Endothelial cell of umbilical vein (primary cell): ENCODE results near the gene PARN. TPM values are rescaled to one million over a fixed set of nuclear protein-coding genes. Genes with fewer than 3 reads are reported as not detected.

ENCODE experiments used
- BruUV-seq: library from RNA; stranded (reverse); fragments of 400-500 nt; replicated peaks from 2 replicates; lab custom pipeline; 2021; lab: Mats Ljungman, UMichigan
- CTCF ChIA-PET: fragments of 300-600, 350-600 bp; sonication (Branson Sonifier 250); formaldehyde crosslinking; loops from one replicate; lab custom pipeline; 2021; ENCODE audit warnings: antibody characterized with exemption, inconsistent platforms; lab: Charles Lee
- POLR2A ChIA-PET: fragments of 300-600, 350-600 bp; sonication (Branson Sonifier 250); formaldehyde crosslinking; loops from one replicate; lab custom pipeline; 2021; ENCODE audit warnings: antibody characterized with exemption, inconsistent platforms; lab: Charles Lee
- DNase-seq: peaks from one replicate; pipeline ENCODE4 v3.0.0-alpha.2; 2011; ENCODE audit warnings: low read depth, low spot score
- FAIRE-seq: peaks from 2 replicates; lab custom pipeline; 2011; peaks lifted over from hg19 to GRCh38; lab: Jason Lieb, UNC
- H2AFZ ChIP-seq: 2 replicates; pipeline ENCODE4 v1.6.0; 2012; ENCODE audit warnings: low read depth, low read length, control low read depth, inconsistent platforms
- H3K27ac ChIP-seq: 2 replicates; pipeline ENCODE4 v1.5.1; 2011; ENCODE audit warnings: low read depth, mild to moderate bottlenecking, control low read depth, low read length, moderate library complexity; ENCODE audit not compliant: insufficient read depth
- H3K27me3 ChIP-seq, 2 experiments: 2 replicates each; pipeline versions ENCODE4 v1.6.0 to v1.6.1; 2011; ENCODE audit warnings: low read length in 2 of 2, mixed read lengths in 1 of 2; ENCODE audit not compliant: control insufficient read depth in 2 of 2, insufficient read depth in 2 of 2
- H3K36me3 ChIP-seq, 2 experiments: 2 replicates in 1 of 2; 3 replicates in 1 of 2; pipeline ENCODE4 v1.5.1; 2011; ENCODE audit warnings: low read length in 2 of 2, mild to moderate bottlenecking in 1 of 2, moderate library complexity in 1 of 2; ENCODE audit not compliant: control insufficient read depth in 2 of 2, insufficient read depth in 2 of 2; ENCODE audit errors: extremely low read depth in 1 of 2
- H3K4me1 ChIP-seq: 3 replicates; pipeline ENCODE4 v1.5.1; 2011; ENCODE audit warnings: mild to moderate bottlenecking, low read length; ENCODE audit not compliant: control insufficient read depth, insufficient read depth; ENCODE audit errors: extremely low read depth
- H3K4me2 ChIP-seq: 2 replicates; pipeline ENCODE4 v1.6.1; 2011; ENCODE audit warnings: low read length, control low read depth, mixed read lengths; ENCODE audit not compliant: insufficient read depth
- H3K4me3 ChIP-seq, 3 experiments: fragments of 200-600 bp in 1 of 3; sonication (generic), shearing (Covaris generic) in 1 of 3; replicated peaks in 1 of 3; 2 replicates each; pipeline ENCODE4 v1.5.1; 2011 to 2016; ENCODE audit warnings: control low read depth in 3 of 3, low read length in 3 of 3, mild to moderate bottlenecking in 2 of 3, inconsistent platforms in 1 of 3, low read depth in 1 of 3, moderate library complexity in 1 of 3; ENCODE audit not compliant: insufficient read depth in 1 of 3
- H3K79me2 ChIP-seq: 2 replicates; pipeline ENCODE4 v1.6.0; 2012; ENCODE audit warnings: low read length, inconsistent platforms; ENCODE audit not compliant: control insufficient read depth, insufficient read depth
- H3K9ac ChIP-seq: replicated peaks from 2 replicates; pipeline ENCODE3; 2011; ENCODE audit warnings: low read length, control low read depth; ENCODE audit not compliant: insufficient read depth; ENCODE audit errors: extremely low read depth
- H3K9me1 ChIP-seq: replicated peaks from 3 replicates; pipeline ENCODE4 v1.6.0; 2011; ENCODE audit warnings: mild to moderate bottlenecking, low read length; ENCODE audit not compliant: control insufficient read depth, insufficient read depth; ENCODE audit errors: extremely low read depth
- H3K9me3 ChIP-seq: replicated peaks from 2 replicates; pipeline ENCODE4 v1.5.1; 2012; ENCODE audit warnings: low read length, inconsistent platforms; ENCODE audit not compliant: control insufficient read depth, insufficient read depth
- H4K20me1 ChIP-seq: replicated peaks from 2 replicates; pipeline ENCODE3; 2011; ENCODE audit warnings: mild to moderate bottlenecking, low read length; ENCODE audit not compliant: control insufficient read depth, insufficient read depth; ENCODE audit errors: extremely low read depth
- CTCF ChIP-seq, 2 donors: IDR thresholded peaks; 1 replicate in 1 of 2; 2 replicates in 1 of 2; pipeline ENCODE4 v1.5.1; 2011; ENCODE audit warnings: low read length in 2 of 2, mild to moderate bottlenecking in 2 of 2, moderate library complexity in 2 of 2, control low read depth in 1 of 2, inconsistent platforms in 1 of 2, low read depth in 1 of 2; ENCODE audit not compliant: insufficient read depth in 1 of 2; ENCODE audit errors: extremely low read depth in 1 of 2
- EZH2 ChIP-seq: IDR thresholded peaks from 2 replicates; pipeline ENCODE4 v1.6.1; 2012; ENCODE audit warnings: borderline replicate concordance, low read depth, mild to moderate bottlenecking, moderate library complexity, low read length, inconsistent platforms; ENCODE audit not compliant: severe bottlenecking
- FOS ChIP-seq: IDR thresholded peaks from 2 replicates; pipeline ENCODE4 v1.6.1; 2011; ENCODE audit warnings: mild to moderate bottlenecking, low read length, moderate library complexity, borderline replicate concordance; ENCODE audit not compliant: insufficient read depth
- GATA2 ChIP-seq: IDR thresholded peaks from 2 replicates; pipeline ENCODE4 v1.7.0; 2011; ENCODE audit warnings: low read depth, mild to moderate bottlenecking, moderate library complexity, mixed read lengths, low read length; ENCODE audit not compliant: insufficient read length, insufficient read depth
- JUN ChIP-seq: IDR thresholded peaks from 2 replicates; pipeline ENCODE4 v1.6.1; 2011; ENCODE audit warnings: borderline replicate concordance, low read depth; ENCODE audit not compliant: insufficient read length, insufficient read depth
- MAX ChIP-seq: IDR thresholded peaks from 2 replicates; pipeline ENCODE4 v1.6.1; 2011; ENCODE audit not compliant: insufficient read depth, insufficient read length
- MYC ChIP-seq: IDR thresholded peaks from one replicate; pipeline ENCODE4 v1.6.1; 2011; ENCODE audit warnings: mild to moderate bottlenecking, low read depth, low read length
- POLR2A ChIP-seq: IDR thresholded peaks from 2 replicates; pipeline ENCODE4 v1.6.1; 2012; ENCODE audit warnings: low read depth, mild to moderate bottlenecking, control low read depth, low read length
- POLR2AphosphoS5 ChIP-seq: IDR thresholded peaks from 2 replicates; pipeline ENCODE4 v1.6.1; 2012; ENCODE audit warnings: low read depth, mild to moderate bottlenecking, control low read depth, low read length, moderate library complexity; ENCODE audit not compliant: insufficient read depth
- dilution Hi-C: fragments of 300-500 bp; cut with MboI; formaldehyde crosslinking; loops from one replicate; pipeline ENCODE4 v1.15.0; 2019; ENCODE audit warnings: low sequenced_read_pairs; ENCODE audit not compliant: extremely low pct_ligation_motif_present
- intact Hi-C: fragments of 100-400 bp; cut with micrococcal nuclease; formaldehyde crosslinking; loops from one replicate; pipeline ENCODE4 v1.10.0; 2022
- polyA plus RNA-seq, 4 experiments: library from polyadenylated mRNA; depleted of rRNA in 3 of 4; stranded (reverse) in 3 of 4; unstranded in 1 of 4; fragments of >200 nt; gene quantifications; 2 replicates each; pipeline versions ENCODE4 v1.2.1 to v1.2.3, GENCODE V29; 2011 to 2012; ENCODE audit warnings: missing spikeins in 1 of 4
- total RNA-seq: library from RNA; stranded (reverse); gene quantifications from 2 replicates; pipeline ENCODE4 v1.2.3, GENCODE V29; 2021

The PARN gene
- total and polyA plus RNA-seq, 2 donors (not counting 3 experiments of a cell fraction or from before 2014, with no cell fraction given), result 16.9 to 24.6 TPM

GRCh38 chr16:14525596-14525995 lies 104.5 kb downstream of the PARN start:
- POLR2A ChIA-PET, result no interaction called here
- H3K36me3 ChIP-seq, result no peaks in the 10 kb centered on the region
- H3K9me3 ChIP-seq, result no peaks in the 10 kb centered on the region
- H3K9me1 ChIP-seq, result no peaks in the 10 kb centered on the region
- H3K4me3 ChIP-seq, result no peak overlapping the region
- no peak overlapping the region for H3K9ac ChIP-seq
- TF ChIP-seq JUN (no peak), CTCF (IDR thresholded peaks at IDR 0.05; ENCODE audit: extremely low read depth in 1 of 2, insufficient read depth in 1 of 2, low read depth in 1 of 2, low read length in 2 of 2) (no peak), POLR2A (no peak), POLR2AphosphoS5 (no peak), MAX (no peak), GATA2 (no peak), FOS (no peak), MYC (no peak), EZH2 (no peak)
- dilution Hi-C loops (no loop called here), intact Hi-C loops (no loop called here)
- no TSS peak for BruUV-seq
- CTCF ChIA-PET, result interaction anchor here (3.4 to 5.3 kb wide), 2 partner anchors 225 to 602 kb away, joined by 21 to 33 read pairs; no protein-coding TSS in a partner anchor
- no peaks in the 10 kb centered on the region for H3K79me2 ChIP-seq
- H3K27ac ChIP-seq, result no peak overlapping the region
- H3K27me3 ChIP-seq, result no peaks in the 10 kb centered on the region
- peaks cover 3% of the 10 kb centered on the region for H3K4me1 ChIP-seq
- no peak for DNase-seq
- no peaks in the 10 kb centered on the region for H4K20me1 ChIP-seq
- FAIRE-seq, result no peak
- no peak overlapping the region for H3K4me2 ChIP-seq
- no peak overlapping the region for H2AFZ ChIP-seq
